Epidermal melanocyte (primary cell): ENCODE data around the gene ITGAL.
"Not testable (repeated sequence)": the region's sequence is repeated elsewhere in the genome, so short reads cannot be mapped to it uniquely, and the experiment has no call there.

Experiments
- DNase-seq: peaks from one replicate; pipeline ENCODE4 v3.0.0; 2011; ENCODE audit warnings: low spot score; ENCODE audit not compliant: insufficient read length

ITGAL gene

GRCh38 chr16:30457743-30458560, 14.6 kb upstream of the ITGAL start:
- no peak for DNase-seq

- DNase-seq: no peak
These were observed 13.8 kb upstream of the ITGAL start for GRCh38 chr16:30458561-30459394.

GRCh38 chr16:30459456-30459855, 13.1 kb upstream of the ITGAL start:
- DNase-seq: no peak

GRCh38 chr16:30461426-30461825, 11.1 kb upstream of the ITGAL start:
- DNase-seq: not testable (repeated sequence)

GRCh38 chr16:30464078-30464477, 8.5 kb upstream of the ITGAL start:
- no peak for DNase-seq

GRCh38 chr16:30470170-30470512, 2.4 kb upstream of the ITGAL start:
- DNase-seq: no peak

- DNase-seq: no peak
These were observed 1.9 kb upstream of the ITGAL start for GRCh38 chr16:30470632-30470995.

- no peak for DNase-seq
These were observed 910 bp downstream of the ITGAL start for GRCh38 chr16:30473231-30474073.

- no peak for DNase-seq
These were observed 1.5 kb downstream of the ITGAL start for GRCh38 chr16:30474074-30474452.

GRCh38 chr16:30474684-30475083, 2.1 kb downstream of the ITGAL start:
- DNase-seq: no peak

GRCh38 chr16:30476991-30477390, 4.4 kb downstream of the ITGAL start:
- no peak for DNase-seq

- DNase-seq: not testable (repeated sequence)
These were observed 5.2 kb downstream of the ITGAL start for GRCh38 chr16:30477773-30478172.

- no peak for DNase-seq
These were observed 6.4 kb downstream of the ITGAL start for GRCh38 chr16:30478766-30479478.

GRCh38 chr16:30481381-30481780, 8.8 kb downstream of the ITGAL start:
- DNase-seq: no peak

GRCh38 chr16:30482366-30482765, 9.8 kb downstream of the ITGAL start:
- no peak for DNase-seq

- no peak for DNase-seq
These were observed 12.3 kb downstream of the ITGAL start for GRCh38 chr16:30484887-30485286.

GRCh38 chr16:30485818-30486436, 13.4 kb downstream of the ITGAL start:
- DNase-seq: no peak

- DNase-seq: no peak
These were observed 16.4 kb downstream of the ITGAL start for GRCh38 chr16:30488764-30489605.

GRCh38 chr16:30490210-30490609, 17.7 kb downstream of the ITGAL start:
- no peak for DNase-seq

GRCh38 chr16:30491229-30491628, 18.7 kb downstream of the ITGAL start:
- no peak for DNase-seq
